Coronary artery (tissue), 2 donors: ENCODE results near the gene STEAP1B.

Experiments
- DNase-seq: peaks from one replicate; pipeline ENCODE4 v3.0.0-alpha.2; 2017; ENCODE audit warnings: low spot score
- H3K27ac ChIP-seq, 2 donors: fragments of 200-600 bp; sonication (generic); one replicate each; pipeline ENCODE4 v1.5.1; 2016 to 2019
- H3K4me3 ChIP-seq: fragments of 200-600 bp; sonication (generic); 2 replicates; pipeline ENCODE4 v1.5.1; 2016; ENCODE audit warnings: mild to moderate bottlenecking, moderate library complexity
- TF ChIP-seq, protein P1 (sequence below): fragments of 200-600 bp; sonication (generic); IDR thresholded peaks from one replicate; pipeline ENCODE4 v1.5.1; 2019; ENCODE audit warnings: antibody characterized with exemption

STEAP1B gene

DNA sequence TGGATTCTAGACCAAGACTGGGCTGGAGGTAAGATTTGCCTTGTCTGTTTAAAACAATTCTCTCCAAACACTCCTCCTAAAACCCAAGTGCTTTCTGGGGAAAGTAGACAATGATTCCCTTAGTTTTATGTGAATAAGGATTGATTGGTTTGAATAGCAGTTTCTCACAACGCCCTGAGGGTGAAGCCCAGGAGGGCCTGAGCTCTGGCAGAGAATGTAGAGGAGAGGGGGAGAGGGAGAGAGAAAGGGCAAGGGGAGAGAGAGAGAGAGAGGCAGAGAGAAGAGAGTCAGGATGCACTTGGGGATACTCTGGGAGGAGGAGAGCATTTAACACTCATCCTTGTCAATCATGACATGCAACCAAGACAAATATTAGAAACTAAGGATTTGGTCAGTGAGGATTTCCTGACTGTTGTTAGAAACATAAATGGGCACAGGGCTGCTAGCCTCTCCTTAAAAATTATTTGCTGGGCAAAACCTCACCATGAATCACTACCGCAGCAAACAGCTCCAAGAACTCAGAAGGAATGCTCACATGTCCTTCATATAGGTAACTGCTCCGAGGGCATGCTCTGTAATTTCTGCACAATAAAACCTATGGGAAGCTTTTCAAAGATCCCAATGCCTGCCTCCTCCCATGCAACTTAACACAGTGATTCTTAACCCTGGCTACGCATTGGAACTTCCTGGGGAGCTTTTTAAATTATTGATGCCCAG is 87.9 kb downstream of the STEAP1B start:
- no peak overlapping the region for H3K4me3 ChIP-seq
- H3K27ac ChIP-seq, result no peak overlapping the region
- DNase-seq, result no peak
- TF ChIP-seq, protein P1, sequence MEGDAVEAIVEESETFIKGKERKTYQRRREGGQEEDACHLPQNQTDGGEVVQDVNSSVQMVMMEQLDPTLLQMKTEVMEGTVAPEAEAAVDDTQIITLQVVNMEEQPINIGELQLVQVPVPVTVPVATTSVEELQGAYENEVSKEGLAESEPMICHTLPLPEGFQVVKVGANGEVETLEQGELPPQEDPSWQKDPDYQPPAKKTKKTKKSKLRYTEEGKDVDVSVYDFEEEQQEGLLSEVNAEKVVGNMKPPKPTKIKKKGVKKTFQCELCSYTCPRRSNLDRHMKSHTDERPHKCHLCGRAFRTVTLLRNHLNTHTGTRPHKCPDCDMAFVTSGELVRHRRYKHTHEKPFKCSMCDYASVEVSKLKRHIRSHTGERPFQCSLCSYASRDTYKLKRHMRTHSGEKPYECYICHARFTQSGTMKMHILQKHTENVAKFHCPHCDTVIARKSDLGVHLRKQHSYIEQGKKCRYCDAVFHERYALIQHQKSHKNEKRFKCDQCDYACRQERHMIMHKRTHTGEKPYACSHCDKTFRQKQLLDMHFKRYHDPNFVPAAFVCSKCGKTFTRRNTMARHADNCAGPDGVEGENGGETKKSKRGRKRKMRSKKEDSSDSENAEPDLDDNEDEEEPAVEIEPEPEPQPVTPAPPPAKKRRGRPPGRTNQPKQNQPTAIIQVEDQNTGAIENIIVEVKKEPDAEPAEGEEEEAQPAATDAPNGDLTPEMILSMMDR, result no peak

DNA sequence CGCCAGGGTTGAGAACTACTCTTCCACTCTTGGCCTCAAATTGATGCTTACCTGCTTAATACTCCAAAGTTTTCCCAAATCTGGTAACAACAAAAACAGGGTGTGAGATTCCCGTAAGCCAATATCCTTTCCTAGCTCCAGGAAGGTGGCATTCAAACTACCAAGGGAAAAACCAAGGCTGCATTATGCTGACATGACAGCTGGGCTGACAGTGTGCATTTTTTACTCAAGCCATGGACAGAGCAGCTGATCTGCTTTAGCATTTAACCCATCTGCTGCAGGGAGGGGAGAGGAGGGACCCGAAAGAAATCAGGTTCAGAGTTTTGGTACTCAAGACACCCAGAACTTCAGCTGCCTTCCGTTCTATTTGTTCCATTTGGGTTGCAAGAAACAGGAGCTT is 93.3 kb downstream of the STEAP1B start:
- H3K27ac ChIP-seq, result no peak overlapping the region
- TF ChIP-seq, protein P1, result no peak
- DNase-seq, result no peak
- no peak overlapping the region for H3K4me3 ChIP-seq

DNA sequence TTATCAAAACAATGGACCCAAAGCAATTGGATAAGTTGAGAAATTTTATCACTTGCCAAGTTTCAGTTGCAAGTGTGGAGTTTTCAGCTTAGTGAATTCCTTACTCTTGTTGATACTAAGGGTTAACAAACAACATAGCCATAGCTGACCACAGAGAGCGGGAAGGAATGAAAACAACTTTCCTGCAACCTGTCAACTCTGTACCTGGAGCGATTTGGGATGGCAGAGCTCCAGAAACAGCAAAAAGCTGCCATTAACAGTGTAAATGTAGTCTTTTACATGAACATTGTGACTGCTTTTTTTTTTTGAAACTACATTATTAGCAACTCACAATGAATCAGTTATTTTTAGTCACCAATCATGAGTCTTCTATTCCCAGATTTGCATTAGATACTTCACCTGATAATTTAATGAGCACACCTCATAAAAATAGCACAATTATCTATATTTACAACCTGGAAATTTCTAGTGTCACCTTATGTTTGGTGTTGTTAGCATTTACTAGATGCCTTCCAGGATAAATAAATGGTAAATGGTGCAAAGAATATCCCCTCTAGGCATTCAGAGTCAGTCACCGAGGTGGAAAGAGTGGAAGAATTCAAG is 95.5 kb downstream of the STEAP1B start:
- no peak for DNase-seq
- TF ChIP-seq, protein P1, result no peak
- H3K27ac ChIP-seq, result no peak overlapping the region
- no peak overlapping the region for H3K4me3 ChIP-seq

DNA sequence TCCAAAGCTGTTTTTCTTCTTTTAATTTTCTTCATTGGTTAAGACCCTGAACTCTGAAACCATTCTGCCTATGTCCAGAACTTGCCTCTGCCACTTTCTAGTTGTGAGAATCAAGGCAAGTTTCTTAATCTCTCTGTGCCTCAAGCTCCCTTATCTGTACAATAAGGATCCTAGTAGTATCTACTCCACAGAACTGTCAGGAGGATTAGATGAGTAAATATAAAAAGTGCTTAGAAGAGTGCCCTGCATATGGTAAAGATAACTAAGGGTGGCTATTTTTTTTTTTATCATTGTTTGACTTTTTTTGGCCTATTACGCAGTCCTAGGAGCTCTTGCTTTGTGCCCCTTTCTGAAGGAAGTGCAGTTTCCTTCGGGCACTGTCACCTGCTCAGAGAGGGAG is 96.6 kb downstream of the STEAP1B start:
- no peak for DNase-seq

DNA sequence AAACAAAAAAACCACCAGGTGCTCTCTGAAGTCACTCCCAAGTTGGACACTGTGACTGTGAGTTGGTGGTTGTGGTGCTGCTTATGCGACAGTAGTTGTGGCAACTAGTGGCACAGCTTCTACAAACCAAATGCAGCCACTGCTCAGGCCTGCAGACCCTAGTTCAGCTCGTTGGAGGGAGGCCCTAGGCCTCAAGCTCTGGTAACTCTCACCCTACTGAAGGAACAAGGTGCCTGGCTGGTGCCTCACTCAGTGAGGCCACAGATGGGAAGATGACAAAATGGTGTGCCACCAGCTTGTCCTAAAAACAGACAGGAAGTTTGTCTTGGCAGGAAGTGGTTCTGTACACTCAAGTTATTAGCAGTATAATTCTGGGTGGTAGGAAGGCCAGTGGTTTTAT is 97.7 kb downstream of the STEAP1B start:
- Histone ChIP-seq H3K4me3 (no peak overlapping the region), H3K27ac (no peak overlapping the region)
- TF ChIP-seq, protein P1, result no peak
- DNase-seq, result no peak

More for the DNA sequence above, 96.6 kb downstream of the STEAP1B start:
- H3K27ac ChIP-seq, result no peak overlapping the region
- no peak overlapping the region for H3K4me3 ChIP-seq
- TF ChIP-seq, protein P1, result no peak

DNA sequence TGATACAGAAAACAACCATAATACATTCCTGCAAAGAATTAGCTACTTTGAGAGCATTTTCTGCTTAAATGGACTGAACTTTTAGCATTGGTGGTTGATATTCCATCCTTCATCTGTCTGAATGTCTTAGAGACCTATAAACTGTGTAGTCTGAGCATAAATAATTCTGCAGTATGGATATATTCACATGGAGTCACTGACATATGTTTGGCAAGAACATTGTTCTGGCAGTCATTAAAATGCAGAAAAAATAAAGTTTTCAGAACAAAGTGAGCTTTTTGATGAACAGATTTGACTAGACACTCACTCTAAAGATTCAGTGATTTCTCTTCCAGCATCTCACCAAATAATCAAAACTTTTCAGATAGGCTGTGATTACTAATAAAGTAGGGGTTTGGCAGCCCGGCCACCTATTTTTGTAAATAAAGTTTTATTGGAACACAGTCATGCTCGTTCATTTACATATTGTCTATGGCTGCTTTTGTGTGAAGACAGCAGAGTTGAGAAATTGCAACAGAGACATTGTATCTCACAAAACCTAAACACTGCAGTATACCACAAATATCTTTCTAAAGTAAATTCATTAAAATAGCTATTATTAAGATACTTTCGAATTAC is 98.9 kb downstream of the STEAP1B start:
- TF ChIP-seq, protein P1, result no peak
- Histone ChIP-seq H3K4me3 (no peak overlapping the region), H3K27ac (no peak overlapping the region)
- no peak for DNase-seq
